Keratinocyte (primary cell): Measurements from ENCODE around the gene MSI2.

Source experiments
- CTCF ChIP-seq, 3 experiments: IDR thresholded peaks in 1 of 3; conservative IDR thresholded peaks in 1 of 3; optimal IDR thresholded peaks in 1 of 3; 2 replicates in 2 of 3; 3 replicates in 1 of 3; pipeline versions ENCODE3 to v1.5.1; 2011; ENCODE audit warnings: low read length in 3 of 3, mild to moderate bottlenecking in 3 of 3, moderate library complexity in 2 of 3, control low read depth in 1 of 3, inconsistent platforms in 1 of 3; ENCODE audit not compliant: insufficient read depth in 2 of 3; ENCODE audit errors: extremely low read depth in 1 of 3
- EZH2 ChIP-seq: IDR thresholded peaks from one replicate; pipeline ENCODE4 v1.6.1; 2012; ENCODE audit warnings: inconsistent platforms, mild to moderate bottlenecking, low read length, moderate library complexity

DNA sequence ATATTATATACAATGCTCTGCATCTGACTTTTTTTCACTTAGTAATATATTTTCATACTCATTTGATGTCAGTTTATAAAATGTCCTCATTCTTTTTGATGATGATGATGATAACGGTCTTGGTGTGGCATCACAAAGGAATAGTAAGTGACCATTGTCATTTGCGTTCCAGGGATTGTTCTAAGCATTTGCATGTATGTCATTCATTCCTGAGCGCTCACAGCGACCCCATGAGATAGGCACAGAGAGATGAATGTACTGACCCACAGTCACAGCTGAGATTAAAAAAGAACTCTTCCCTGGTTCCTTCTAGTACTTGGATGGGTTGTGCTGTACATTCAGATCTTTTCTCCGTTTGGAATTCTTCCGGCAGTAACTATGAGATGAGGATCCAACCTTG lies 21.2 kb upstream of the MSI2 start:
- TF ChIP-seq CTCF (optimal IDR thresholded peaks at IDR 0.05 in 1 of 3, IDR thresholded peaks at IDR 0.05 in 1 of 3, conservative IDR thresholded peaks at IDR 0.05 in 1 of 3; ENCODE audit: extremely low read depth in 1 of 3, insufficient read depth in 2 of 3, low read length in 3 of 3) (no peak), EZH2 (no peak)
